GM19468 (cell line): Measurements from ENCODE around the gene EPG5.
A peak's percentile ranks its signal among the peaks of the same experiment; 100 is the strongest.

Source experiments
- ATAC-seq: cut with Tn5 transposase; IDR thresholded peaks from one replicate; pipeline ENCODE4 v1.9.1; 2021; ENCODE audit warnings: mild to moderate bottlenecking, moderate library complexity, moderate number of reproducible peaks; ENCODE audit not compliant: unreplicated experiment; ENCODE audit errors: extremely low read depth

The EPG5 gene

GRCh38 chr18:45930963-45931362 lies 36.2 kb downstream of the EPG5 start:
- ATAC-seq: no peak

GRCh38 chr18:45926691-45927090 lies 40.4 kb downstream of the EPG5 start:
- no peak for ATAC-seq

DNA sequence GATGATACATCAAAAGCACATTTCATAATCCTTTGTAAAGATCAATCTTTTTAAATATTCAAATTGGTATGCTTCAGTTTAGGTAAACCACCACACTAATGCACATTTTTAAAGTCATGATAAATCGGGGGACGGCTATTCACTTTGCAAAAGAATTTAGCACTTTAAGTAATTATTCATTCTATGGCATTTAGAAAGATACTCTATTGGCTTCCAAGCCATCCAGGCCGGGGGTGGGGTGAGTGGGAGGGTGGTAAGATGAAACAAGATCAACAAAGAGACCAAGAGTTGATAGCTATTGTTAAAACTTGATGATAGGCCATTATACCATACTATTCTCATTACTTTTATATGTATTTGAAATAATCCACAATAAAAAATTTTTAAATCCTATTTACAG lies 41.0 kb downstream of the EPG5 start:
- no peak for ATAC-seq

- ATAC-seq: no peak
These were observed 44.0 kb downstream of the EPG5 start for GRCh38 chr18:45923138-45923537.

DNA sequence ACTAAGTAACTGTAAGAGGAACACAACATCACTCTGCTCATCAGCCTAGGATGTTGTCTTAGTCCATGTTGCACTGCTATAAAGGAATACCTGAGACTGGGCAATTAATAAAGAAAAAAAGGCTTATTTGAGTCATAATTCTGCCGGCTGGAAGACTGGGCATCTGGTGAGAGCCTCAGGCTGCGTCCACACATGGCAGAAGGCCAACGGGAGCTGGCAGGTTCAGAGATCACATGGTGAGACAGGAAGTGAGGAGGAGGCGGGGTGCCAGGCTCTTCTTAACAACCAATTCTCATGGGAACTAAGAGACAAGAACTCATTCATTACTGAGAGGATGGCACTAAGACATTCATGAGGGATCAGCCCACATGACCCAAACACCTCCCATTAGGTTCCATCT lies 46.8 kb downstream of the EPG5 start:
- no peak for ATAC-seq

DNA sequence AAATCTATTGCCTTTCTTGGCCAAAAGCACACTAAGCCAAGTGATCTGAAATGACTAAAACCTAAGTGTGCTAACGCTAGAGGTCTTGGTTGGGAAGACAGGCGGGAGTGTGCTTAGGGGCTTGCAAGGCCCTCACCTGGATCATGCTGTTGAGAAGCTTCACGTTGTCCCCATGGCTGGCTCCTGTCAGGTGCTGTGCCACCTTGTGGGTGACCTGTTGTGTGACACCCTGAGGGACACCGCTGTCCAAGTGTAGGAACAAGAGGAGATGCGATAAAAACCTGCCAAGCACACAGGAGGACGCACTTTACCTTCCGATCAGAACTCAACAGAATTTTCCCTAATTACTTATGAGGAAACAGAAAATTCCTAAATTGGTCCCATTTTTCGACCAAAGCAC lies 50.8 kb downstream of the EPG5 start:
- ATAC-seq: no peak

DNA sequence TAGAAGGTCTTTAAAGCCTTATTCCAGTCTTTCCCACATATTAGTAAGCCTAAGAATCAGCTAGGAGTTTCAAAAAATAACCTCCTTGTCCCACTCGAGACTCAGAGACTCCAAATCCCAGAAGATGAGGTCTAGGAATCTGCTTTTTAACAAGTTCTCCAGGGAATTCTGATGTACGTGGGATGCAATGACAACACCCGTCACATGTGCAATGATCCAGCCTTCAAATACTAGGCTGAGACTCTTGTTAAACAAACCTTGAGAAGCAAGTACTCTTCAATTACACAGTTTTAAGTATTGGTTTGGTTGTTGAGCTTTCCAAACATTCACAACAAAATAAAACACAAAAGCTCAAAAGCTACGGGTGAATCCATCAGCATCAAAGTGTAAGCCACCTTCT lies 53.9 kb downstream of the EPG5 start:
- ATAC-seq: no peak

GRCh38 chr18:45910405-45911023 lies 56.6 kb downstream of the EPG5 start:
- peak; percentile 33 for ATAC-seq

DNA sequence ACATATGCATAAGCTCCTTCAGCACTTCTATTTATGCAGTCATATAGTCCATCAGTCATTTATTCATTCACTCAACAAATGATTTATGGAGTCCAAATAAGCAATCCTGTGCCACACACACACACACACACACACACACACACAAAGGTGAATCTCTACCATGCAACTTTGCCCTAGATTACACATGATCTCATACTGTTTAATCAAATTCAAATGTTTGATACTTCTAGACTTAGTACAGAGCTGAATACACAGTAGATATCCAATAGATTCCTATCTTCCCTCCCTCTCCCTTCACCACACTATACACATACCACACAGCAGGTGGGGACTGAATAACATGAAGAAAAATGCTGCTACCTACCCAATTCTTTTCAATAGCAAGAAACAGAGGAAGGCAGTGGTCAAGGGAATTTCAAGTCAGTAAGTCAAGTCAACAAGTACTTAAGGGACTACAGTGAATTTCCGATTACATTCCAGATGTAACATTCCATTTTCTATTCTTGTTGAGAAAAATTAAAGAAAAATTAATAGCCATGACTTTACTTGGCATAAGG lies 65.4 kb downstream of the EPG5 start:
- no peak for ATAC-seq

GRCh38 chr18:45900623-45901022 lies 66.5 kb downstream of the EPG5 start:
- no peak for ATAC-seq

GRCh38 chr18:45896991-45897390 lies 70.1 kb downstream of the EPG5 start:
- no peak for ATAC-seq

DNA sequence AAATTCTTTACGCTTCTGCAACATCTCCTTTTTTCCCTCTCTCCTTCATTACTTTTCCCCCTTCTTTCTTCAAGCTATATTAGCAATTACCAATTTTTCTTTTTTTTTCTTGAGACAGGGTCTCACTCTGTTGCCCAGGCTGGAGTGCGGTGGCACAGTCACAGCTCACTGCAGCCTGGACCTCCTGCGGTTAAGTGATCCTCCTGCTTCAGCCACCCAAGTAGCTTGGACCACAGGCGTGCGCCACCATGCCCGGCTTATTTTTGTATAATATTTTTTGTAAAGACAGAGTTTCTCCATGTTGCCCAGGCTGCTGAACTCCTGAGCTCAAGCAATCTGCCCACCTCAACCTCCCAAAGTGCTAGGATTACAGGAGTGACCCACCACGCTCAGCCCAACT lies 70.7 kb downstream of the EPG5 start:
- ATAC-seq: no peak

- ATAC-seq: no peak
These were observed 71.8 kb downstream of the EPG5 start for GRCh38 chr18:45895339-45895738.

DNA sequence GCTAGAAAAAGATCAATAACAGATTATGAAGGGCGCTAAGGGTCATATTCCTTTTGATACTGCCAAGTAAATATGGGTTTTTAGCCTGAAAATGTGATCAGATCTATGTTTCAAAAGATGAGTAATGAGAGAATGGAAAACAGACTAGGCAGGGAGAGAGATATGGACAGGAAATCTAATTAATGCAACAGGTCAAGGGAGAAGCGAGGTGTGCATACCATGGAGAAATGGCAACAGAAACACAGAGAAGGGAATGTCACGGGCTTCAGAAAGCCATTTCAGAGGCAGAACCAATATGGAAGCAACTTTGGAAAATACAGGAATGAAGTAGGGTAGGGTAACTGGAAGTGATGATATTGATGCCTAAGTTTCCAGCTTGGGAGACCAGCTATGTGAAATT lies 72.3 kb downstream of the EPG5 start:
- ATAC-seq: no peak

- no peak for ATAC-seq
These were observed 75.3 kb downstream of the EPG5 start for GRCh38 chr18:45891806-45892205.

DNA sequence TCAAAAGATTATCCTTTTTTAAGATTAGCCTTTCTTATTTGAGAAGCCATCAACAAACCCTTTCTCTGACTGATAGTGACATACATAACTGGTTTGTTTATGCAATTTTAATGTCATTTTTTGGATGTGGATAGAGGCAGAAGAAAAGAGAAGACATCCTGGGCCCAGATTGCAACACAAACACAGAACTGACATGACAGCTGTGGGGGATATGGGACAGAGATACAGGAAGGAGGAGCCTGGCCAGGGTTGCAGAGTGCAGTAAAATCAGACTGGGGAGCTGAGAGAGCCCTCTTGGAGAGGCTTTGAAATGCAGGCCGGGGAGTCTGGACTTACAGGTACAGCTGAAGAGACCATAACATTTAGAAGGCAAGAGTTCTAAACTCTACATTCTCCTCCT lies 76.5 kb downstream of the EPG5 start:
- ATAC-seq: no peak

GRCh38 chr18:45889419-45890064 lies 77.6 kb downstream of the EPG5 start:
- no peak for ATAC-seq

DNA sequence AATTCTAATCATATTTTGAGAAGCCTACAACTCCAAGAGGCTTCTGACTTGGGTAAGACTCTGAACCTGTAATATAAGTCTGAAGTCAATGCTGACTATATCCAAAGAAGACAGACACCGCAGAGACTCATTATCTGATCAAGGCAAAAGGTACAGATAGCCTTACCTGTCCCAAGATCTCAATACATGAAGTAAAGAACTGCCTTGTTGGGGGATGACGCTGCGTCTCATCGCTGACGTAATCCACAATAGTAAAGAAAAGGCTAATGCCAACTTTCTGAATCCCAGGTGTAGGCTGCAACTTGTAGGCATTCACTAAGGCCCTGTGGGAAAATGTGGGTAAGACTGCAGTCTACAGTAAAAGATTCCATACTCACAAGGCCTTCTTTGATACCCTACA lies 79.5 kb downstream of the EPG5 start:
- no peak for ATAC-seq

GRCh38 chr18:45880876-45881558 lies 86.1 kb downstream of the EPG5 start:
- ATAC-seq: no peak

GRCh38 chr18:45879681-45880655 lies 87.2 kb downstream of the EPG5 start:
- ATAC-seq: peak; percentile 48
